ENCODE measurements around the gene UGDH.

GRCh38 chr4:39522068-39522467 lies 5.2 kb downstream of the UGDH start:
- no peak for TF ChIP-seq EZH2phosphoT487 (conservative IDR thresholded peaks at IDR 0.05; ENCODE audit: low read length)
- TF ChIP-seq, protein P1, sequence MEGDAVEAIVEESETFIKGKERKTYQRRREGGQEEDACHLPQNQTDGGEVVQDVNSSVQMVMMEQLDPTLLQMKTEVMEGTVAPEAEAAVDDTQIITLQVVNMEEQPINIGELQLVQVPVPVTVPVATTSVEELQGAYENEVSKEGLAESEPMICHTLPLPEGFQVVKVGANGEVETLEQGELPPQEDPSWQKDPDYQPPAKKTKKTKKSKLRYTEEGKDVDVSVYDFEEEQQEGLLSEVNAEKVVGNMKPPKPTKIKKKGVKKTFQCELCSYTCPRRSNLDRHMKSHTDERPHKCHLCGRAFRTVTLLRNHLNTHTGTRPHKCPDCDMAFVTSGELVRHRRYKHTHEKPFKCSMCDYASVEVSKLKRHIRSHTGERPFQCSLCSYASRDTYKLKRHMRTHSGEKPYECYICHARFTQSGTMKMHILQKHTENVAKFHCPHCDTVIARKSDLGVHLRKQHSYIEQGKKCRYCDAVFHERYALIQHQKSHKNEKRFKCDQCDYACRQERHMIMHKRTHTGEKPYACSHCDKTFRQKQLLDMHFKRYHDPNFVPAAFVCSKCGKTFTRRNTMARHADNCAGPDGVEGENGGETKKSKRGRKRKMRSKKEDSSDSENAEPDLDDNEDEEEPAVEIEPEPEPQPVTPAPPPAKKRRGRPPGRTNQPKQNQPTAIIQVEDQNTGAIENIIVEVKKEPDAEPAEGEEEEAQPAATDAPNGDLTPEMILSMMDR (IDR thresholded peaks at IDR 0.05; ENCODE audit: insufficient read depth, low read length, poor library complexity, severe bottlenecking) = no peak

Measured in SU-DHL-6 (cell line).